K562 (cell line): ENCODE results near the gene DAP. TPM values are rescaled to one million over a fixed set of nuclear protein-coding genes. Genes with fewer than 3 reads are reported as not detected.
A peak's percentile ranks its signal among the peaks of the same experiment; 100 is the strongest.

Experiments
- CC2D1A ChIP-seq: fragments of 450-650 bp; IDR thresholded peaks from 2 replicates; pipeline ENCODE4 v1.6.1; 2017; ENCODE audit warnings: mild to moderate bottlenecking
- COPS2 ChIP-seq: fragments of 450-650 bp; conservative IDR thresholded peaks from 2 replicates; pipeline ENCODE4 v1.6.1; 2016; ENCODE audit warnings: mild to moderate bottlenecking, moderate library complexity
- CREB5 ChIP-seq: fragments of 250-450 bp; sonication (Bioruptor Pico); IDR thresholded peaks from 2 replicates; pipeline ENCODE4 v1.5.0; 2020; ENCODE audit warnings: mild to moderate bottlenecking
- CUX1 ChIP-seq: fragments of 200-800 bp; sonication (Bioruptor generic); IDR thresholded peaks from 2 replicates; pipeline ENCODE4 v1.6.1; 2016; ENCODE audit warnings: missing genetic modification characterization, missing compliant biosample characterization
- E2F5 ChIP-seq: sonication (generic); formaldehyde crosslinking; IDR thresholded peaks from 2 replicates; pipeline ENCODE4 v1.8.0; 2022; ENCODE audit warnings: mild to moderate bottlenecking, missing genetic modification reagents
- HIVEP1 ChIP-seq: fragments of 250-450 bp; sonication (Bioruptor Pico); IDR thresholded peaks from 2 replicates; pipeline ENCODE4 v1.4.0; 2020; ENCODE audit warnings: mild to moderate bottlenecking
- SPI1 ChIP-seq: IDR thresholded peaks from 2 replicates; pipeline ENCODE4 v1.6.1; 2011; ENCODE audit warnings: low read depth, low read length, control low read depth, borderline replicate concordance
- SRF ChIP-seq, 2 experiments: fragments of 250-450, 450-650 bp in 1 of 2; sonication (Bioruptor Pico) in 1 of 2; sonication (generic) in 1 of 2; formaldehyde crosslinking; IDR thresholded peaks; 2 replicates each; pipeline versions ENCODE4 v1.5.0 to v1.5.1; 2020 to 2022; ENCODE audit warnings: mild to moderate bottlenecking in 1 of 2, missing genetic modification reagents in 1 of 2
- SRSF9 ChIP-seq: fragments of 200-400 bp; formaldehyde crosslinking; IDR thresholded peaks from 2 replicates; pipeline ENCODE4 v1.6.1; 2017; ENCODE audit warnings: low read depth, low read length, borderline replicate concordance
- TEAD4 ChIP-seq, 2 experiments: sonication (generic) in 1 of 2; formaldehyde crosslinking in 1 of 2; IDR thresholded peaks; 2 replicates each; pipeline versions ENCODE4 v1.6.1 to v1.8.0; 2012 to 2022; ENCODE audit warnings: borderline replicate concordance in 1 of 2, inconsistent platforms in 1 of 2, low read length in 1 of 2, mild to moderate bottlenecking in 1 of 2, missing genetic modification reagents in 1 of 2
- YY1 ChIP-seq, 3 experiments: IDR thresholded peaks; 2 replicates each; pipeline ENCODE4 v1.6.1; 2011; ENCODE audit warnings: low read length in 2 of 3, mild to moderate bottlenecking in 2 of 3, moderate library complexity in 2 of 3, borderline replicate concordance in 1 of 3, control low read depth in 1 of 3, low read depth in 1 of 3; ENCODE audit not compliant: insufficient read depth in 3 of 3, insufficient replicate concordance in 2 of 3, control insufficient read depth in 1 of 3, insufficient read length in 1 of 3; ENCODE audit errors: extremely low read depth in 1 of 3
- ZKSCAN1 ChIP-seq: fragments of 150-350 bp; IDR thresholded peaks from 2 replicates; pipeline ENCODE4 v1.6.1; 2016; ENCODE audit warnings: low read depth, low read length
- ZNF586 ChIP-seq: fragments of 450-650 bp; formaldehyde crosslinking; conservative IDR thresholded peaks from 2 replicates; pipeline ENCODE4 v1.4.0; 2020; ENCODE audit warnings: mild to moderate bottlenecking, moderate library complexity
- polyA plus RNA-seq, 8 experiments: library from polyadenylated mRNA; depleted of rRNA in 4 of 8; stranded (reverse) in 5 of 8; unstranded in 3 of 8; fragments of >200 nt; fragmentation: Nextera tagmentation in 2 of 8; fragmentation: Illumina TruSeq in 1 of 8; extraction: Ambion mirVana in 2 of 8; extraction: Trizol in 1 of 8; gene quantifications; 2 replicates each; pipeline versions ENCODE4 v1.2.1 to v1.2.3, GENCODE V29; 2011 to 2014; ENCODE audit warnings: inconsistent platforms in 1 of 8, missing spikeins in 1 of 8
- total RNA-seq, 7 experiments: library from RNA; depleted of rRNA in 6 of 7; stranded (reverse); fragments of >200 nt in 6 of 7; fragmentation: Illumina TruSeq in 2 of 7; extraction: Trizol in 2 of 7; gene quantifications; 2 replicates each; pipeline versions ENCODE4 v1.2.1 to v1.2.3, GENCODE V29; 2011 to 2021; ENCODE audit warnings: low replicate concordance in 1 of 7
- TF ChIP-seq, protein P1 (sequence below): fragments of 250-450 bp; sonication (Bioruptor Pico); IDR thresholded peaks from 2 replicates; pipeline ENCODE4 v1.6.1; 2021; ENCODE audit warnings: mild to moderate bottlenecking
- TF ChIP-seq, protein P2 (sequence below): sonication (generic); formaldehyde crosslinking; IDR thresholded peaks from 2 replicates; pipeline ENCODE4 v1.9.0; 2022; ENCODE audit warnings: mild to moderate bottlenecking, missing genetic modification reagents
- TF ChIP-seq, protein P3 (sequence below): fragments of 200-800 bp; sonication (Bioruptor generic); IDR thresholded peaks from 2 replicates; pipeline ENCODE4 v1.6.1; 2017; ENCODE audit warnings: missing genetic modification characterization, missing compliant biosample characterization

DAP gene
- total and polyA plus RNA-seq, 9 of the 15 experiments (the other 6 are each of a cell fraction or from before 2014, with no cell fraction given) = 14.1 to 151 (median 34.5) TPM

DNA sequence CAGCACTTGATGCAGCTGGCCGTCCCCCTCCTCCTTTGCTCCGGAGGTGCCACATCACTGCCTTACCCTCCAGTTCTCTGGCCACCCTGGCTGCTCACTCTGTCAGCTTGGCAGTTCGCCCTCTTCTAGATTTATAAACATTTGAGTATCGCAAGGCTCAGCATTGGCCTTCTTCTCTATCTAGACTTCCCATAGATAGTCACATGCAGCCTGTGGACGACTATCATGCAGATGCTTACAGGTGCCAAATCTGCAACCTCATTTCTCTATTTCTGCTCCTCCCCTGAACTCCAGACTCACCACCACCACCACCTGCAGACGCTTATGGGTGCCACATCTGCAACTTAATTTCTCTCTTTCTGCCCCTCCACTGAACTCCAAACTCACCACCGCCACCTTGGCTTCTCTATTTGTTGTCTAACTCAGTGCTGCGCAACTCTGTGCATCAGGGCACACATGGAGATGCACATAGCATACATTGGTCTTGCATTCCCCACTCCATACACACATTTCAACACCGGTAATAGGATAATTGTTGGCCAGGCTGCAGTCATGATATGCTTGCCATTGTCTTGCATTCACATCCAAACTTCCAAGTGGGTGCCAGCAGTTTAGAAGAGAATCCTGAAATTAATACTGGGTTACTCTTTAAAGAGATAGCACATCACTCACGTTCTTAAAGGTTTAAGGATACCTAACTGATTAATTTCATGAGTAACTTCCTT lies 1.9 kb upstream of the DAP start (continued):
- TF ChIP-seq CUX1 (CRISPR knock-in tag) (no peak), SRF (CRISPR knock-in tag; IDR thresholded peaks at IDR 0.05) (peak in 1 of 2 experiments; percentile 19; a peak in 1 of 4 replicates), CC2D1A (no peak), SPI1 (0 out of 2 replicates have a peak, but pooled peaks have one; percentile 10), CREB5 (CRISPR knock-in tag) (no peak), COPS2 (no peak), ZKSCAN1 (no peak), YY1 (IDR thresholded peaks at IDR 0.05; ENCODE audit: borderline replicate concordance in 1 of 3, control insufficient read depth in 1 of 3, extremely low read depth in 1 of 3, insufficient read depth in 3 of 3, insufficient read length in 1 of 3, insufficient replicate concordance in 2 of 3, low read depth in 1 of 3, low read length in 2 of 3) (no peak), ZNF586 (CRISPR knock-in tag) (no peak), E2F5 (CRISPR knock-in tag) (no peak), SRSF9 (no peak), HIVEP1 (CRISPR knock-in tag) (no peak), TEAD4 (IDR thresholded peaks at IDR 0.05; ENCODE audit: low read length) (peak; percentile 88), TEAD4 (CRISPR knock-in tag; IDR thresholded peaks at IDR 0.05; ENCODE audit: borderline replicate concordance) (no peak)
- TF ChIP-seq, protein P1, sequence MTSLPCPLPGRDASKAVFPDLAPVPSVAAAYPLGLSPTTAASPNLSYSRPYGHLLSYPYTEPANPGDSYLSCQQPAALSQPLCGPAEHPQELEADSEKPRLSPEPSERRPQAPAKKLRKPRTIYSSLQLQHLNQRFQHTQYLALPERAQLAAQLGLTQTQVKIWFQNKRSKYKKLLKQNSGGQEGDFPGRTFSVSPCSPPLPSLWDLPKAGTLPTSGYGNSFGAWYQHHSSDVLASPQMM (CRISPR knock-in tag) = no peak
- TF ChIP-seq, protein P2, sequence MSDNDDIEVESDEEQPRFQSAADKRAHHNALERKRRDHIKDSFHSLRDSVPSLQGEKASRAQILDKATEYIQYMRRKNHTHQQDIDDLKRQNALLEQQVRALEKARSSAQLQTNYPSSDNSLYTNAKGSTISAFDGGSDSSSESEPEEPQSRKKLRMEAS (CRISPR knock-in tag) = no peak
- TF ChIP-seq, protein P3, sequence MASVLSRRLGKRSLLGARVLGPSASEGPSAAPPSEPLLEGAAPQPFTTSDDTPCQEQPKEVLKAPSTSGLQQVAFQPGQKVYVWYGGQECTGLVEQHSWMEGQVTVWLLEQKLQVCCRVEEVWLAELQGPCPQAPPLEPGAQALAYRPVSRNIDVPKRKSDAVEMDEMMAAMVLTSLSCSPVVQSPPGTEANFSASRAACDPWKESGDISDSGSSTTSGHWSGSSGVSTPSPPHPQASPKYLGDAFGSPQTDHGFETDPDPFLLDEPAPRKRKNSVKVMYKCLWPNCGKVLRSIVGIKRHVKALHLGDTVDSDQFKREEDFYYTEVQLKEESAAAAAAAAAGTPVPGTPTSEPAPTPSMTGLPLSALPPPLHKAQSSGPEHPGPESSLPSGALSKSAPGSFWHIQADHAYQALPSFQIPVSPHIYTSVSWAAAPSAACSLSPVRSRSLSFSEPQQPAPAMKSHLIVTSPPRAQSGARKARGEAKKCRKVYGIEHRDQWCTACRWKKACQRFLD (CRISPR knock-in tag) = peak; percentile 9; the same call in 1 of the 2 replicates
